ENCODE measurements around the gene ARL5A. TPM values are rescaled to one million over a fixed set of nuclear protein-coding genes. Genes with fewer than 3 reads are reported as not detected.

Gene ARL5A
- total and polyA plus RNA-seq, 9 of the 15 experiments (the other 6 are each of a cell fraction or from before 2014, with no cell fraction given): 16.3 to 117 (median 88.4) TPM

GRCh38 chr2:151776367-151776766 lies 51.9 kb downstream of the ARL5A start:
- DNase-seq (ENCODE audit: extremely low read depth in 1 of 4, low spot score in 3 of 4): peak in 1 of 4 experiments; percentile 38
- ChIA-PET CTCF (ENCODE audit: low intra/inter-chr PET ratio) (no interaction called here), POLR2A (interaction anchor here (1.2 kb wide), 1 partner anchor 8 kb away, joined by 3 read pairs; no protein-coding TSS in a partner anchor)
- TF ChIP-seq MEIS2 (IDR thresholded peaks at IDR 0.05; ENCODE audit: partially characterized antibody): peak; percentile 12
- no peak for TF ChIP-seq FIP1L1 (IDR thresholded peaks at IDR 0.05; ENCODE audit: low read depth, low read length, poor library complexity, severe bottlenecking)
- no peak for TF ChIP-seq RFX5 (IDR thresholded peaks at IDR 0.05; ENCODE audit: low read depth, low read length)
- TF ChIP-seq ZBTB49 (CRISPR knock-in tag; IDR thresholded peaks at IDR 0.05; ENCODE audit: borderline replicate concordance): no peak
- peak; percentile 61 for TF ChIP-seq TCF3 (CRISPR knock-in tag; IDR thresholded peaks at IDR 0.05)
- no peak for TF ChIP-seq JUN (IDR thresholded peaks at IDR 0.05; ENCODE audit: borderline replicate concordance, low read depth, low read length)
- TF ChIP-seq JUN (CRISPR knock-in tag; IDR thresholded peaks at IDR 0.05; ENCODE audit: borderline replicate concordance): no peak
- no peak for TF ChIP-seq ZC3H4 (CRISPR knock-in tag; IDR thresholded peaks at IDR 0.05; ENCODE audit: borderline replicate concordance)
- no peak for TF ChIP-seq WHSC1 (IDR thresholded peaks at IDR 0.05; ENCODE audit: low read length)
- no peak for TF ChIP-seq CCAR2 (IDR thresholded peaks at IDR 0.05; ENCODE audit: low read depth, low read length)
- TF ChIP-seq ARID1B (IDR thresholded peaks at IDR 0.05): peak; percentile 69
- peak; percentile 52; the same call in 1 of the 2 replicates for TF ChIP-seq TAL1 (IDR thresholded peaks at IDR 0.05)
- no peak for TF ChIP-seq PREB (CRISPR knock-in tag; IDR thresholded peaks at IDR 0.05)
- TF ChIP-seq ZNF57 (CRISPR knock-in tag; IDR thresholded peaks at IDR 0.05): no peak
- no peak for TF ChIP-seq ELF1 (tag; IDR thresholded peaks at IDR 0.05)
- TF ChIP-seq ZNF146 (CRISPR knock-in tag; IDR thresholded peaks at IDR 0.05; ENCODE audit: unreplicated experiment): no peak
- TF ChIP-seq PKNOX1 (IDR thresholded peaks at IDR 0.05): peak; percentile 64; the same call in 1 of the 2 replicates
- TF ChIP-seq L3MBTL2 (IDR thresholded peaks at IDR 0.05): 0 out of 2 replicates have a peak, but pooled peaks have one; percentile 7
- peak in 1 of 2 experiments; percentile 70; a peak in 1 of 4 replicates for TF ChIP-seq SRF (CRISPR knock-in tag; IDR thresholded peaks at IDR 0.05)
- no peak for TF ChIP-seq POLR2AphosphoS2 (IDR thresholded peaks at IDR 0.05; ENCODE audit: low read length)

More at GRCh38 chr2:151776367-151776766, 51.9 kb downstream of the ARL5A start:
- FAIRE-seq (no peak), ATAC-seq (peak; percentile 69)
- Histone ChIP-seq H3K79me2 (ENCODE audit: control insufficient read depth, insufficient read depth, low read length) (no peaks in the 10 kb centered on the region), H3K9me1 (ENCODE audit: control insufficient read depth, insufficient read depth, low read length) (no peaks in the 10 kb centered on the region), H2AFZ (ENCODE audit: low read depth, low read length) (no peak overlapping the region), H3K4me2 (ENCODE audit: insufficient read depth, low read length) (no peak overlapping the region), H3K9me3 (replicated peaks; ENCODE audit: control insufficient read depth, insufficient read depth, low read depth, low read length) (no peaks in the 10 kb centered on the region; the same call in 1 of the 2 replicates), H3K27ac (ENCODE audit: extremely low read depth, low read depth, low read length) (no peak overlapping the region), H3K4me1 (replicated peaks in 1 of 2; ENCODE audit: control insufficient read depth in 2 of 2, insufficient read depth in 2 of 2, low read length in 2 of 2) (peaks cover 0 to 21% of the 10 kb centered on the region in 2 experiments; a peak in 3 of 5 replicates), H3K36me3 (ENCODE audit: control insufficient read depth, insufficient read depth, low read length) (peaks cover 35% of the 10 kb centered on the region), H3K27me3 (ENCODE audit: control insufficient read depth in 2 of 2, insufficient read depth in 2 of 2, low read length in 2 of 2) (no peaks in the 10 kb centered on the region), H3K9ac (ENCODE audit: insufficient read depth in 1 of 2, low read depth in 2 of 2, low read length in 2 of 2) (no peak overlapping the region), H3K4me3 (no peak overlapping the region), H4K20me1 (replicated peaks; ENCODE audit: control insufficient read depth, insufficient read depth, low read length) (no peaks in the 10 kb centered on the region)
- BruUV-seq (replicated peaks): no TSS peak
- WGBS (ENCODE audit: insufficient coverage, low coverage, missing lambda C conversion rate): 25% methylated on average over 1 of the region's 1 CpG
- intact Hi-C loops (cut with micrococcal nuclease) (no loop called here), in situ Hi-C loops (cut with MboI) (no loop called here)

All from K562 (cell line).